OCI-LY7 (cell line): Measurements from ENCODE around the gene BCL11A. TPM values are rescaled to one million over a fixed set of nuclear protein-coding genes. Genes with fewer than 3 reads are reported as not detected.
A peak's percentile ranks its signal among the peaks of the same experiment; 100 is the strongest.

Experiments used
- BruUV-seq: library from RNA; stranded (reverse); fragments of 400-500 nt; replicated peaks from 2 replicates; lab custom pipeline; 2021; lab: Mats Ljungman, UMichigan
- CTCF ChIA-PET: fragments of 300-600 bp; sonication (Branson Sonifier 250); formaldehyde crosslinking; loops from one replicate; lab custom pipeline; 2022; ENCODE audit warnings: antibody characterized with exemption; ENCODE audit not compliant: unreplicated experiment; lab: Charles Lee
- POLR2A ChIA-PET: fragments of 300-600 bp; sonication (Branson Sonifier 250); formaldehyde crosslinking; loops from one replicate; lab custom pipeline; 2022; ENCODE audit warnings: antibody characterized with exemption; lab: Charles Lee
- DNase-seq: peaks from one replicate; pipeline ENCODE4 v3.0.0-alpha.2; 2015; ENCODE audit warnings: low spot score
- H2AFZ ChIP-seq: fragments of 200-600 bp; sonication (generic), shearing (Covaris generic); 2 replicates; pipeline ENCODE4 v1.6.1; 2014; ENCODE audit warnings: mild to moderate bottlenecking, antibody characterized with exemption, low read length, moderate library complexity
- H3K27ac ChIP-seq: fragments of 200-600 bp; sonication (generic); 2 replicates; pipeline ENCODE4 v1.5.1; 2014; ENCODE audit warnings: mixed run types, low read depth, mild to moderate bottlenecking, moderate library complexity, low read length, inconsistent platforms; ENCODE audit not compliant: poor library complexity, severe bottlenecking
- H3K36me3 ChIP-seq: fragments of 200-600 bp; sonication (generic); 2 replicates; pipeline ENCODE4 v1.6.1; 2014; ENCODE audit warnings: mild to moderate bottlenecking, antibody characterized with exemption, low read length, moderate library complexity, mixed read lengths; ENCODE audit not compliant: insufficient read depth
- H3K4me1 ChIP-seq: fragments of 200-600 bp; sonication (generic); 2 replicates; pipeline ENCODE4 v1.5.1; 2014; ENCODE audit warnings: mild to moderate bottlenecking, low read length; ENCODE audit not compliant: insufficient read depth, poor library complexity, severe bottlenecking
- H3K4me2 ChIP-seq: fragments of 200-600 bp; sonication (generic); 2 replicates; pipeline ENCODE4 v1.6.1; 2014; ENCODE audit warnings: mild to moderate bottlenecking, low read length
- H3K4me3 ChIP-seq: fragments of 200-600 bp; sonication (generic); 2 replicates; pipeline ENCODE4 v1.5.1; 2014; ENCODE audit warnings: mild to moderate bottlenecking, low read depth, low read length; ENCODE audit not compliant: poor library complexity, severe bottlenecking
- H3K79me2 ChIP-seq: fragments of 200-600 bp; sonication (generic); 2 replicates; pipeline ENCODE4 v1.6.1; 2016; ENCODE audit warnings: low read depth, mild to moderate bottlenecking, low read length, moderate library complexity, mixed read lengths; ENCODE audit not compliant: insufficient read depth
- H3K9me2 ChIP-seq: fragments of 200-600 bp; sonication (generic); 2 replicates; pipeline ENCODE4 v1.6.1; 2016; ENCODE audit warnings: mild to moderate bottlenecking, low read length, mixed read lengths; ENCODE audit not compliant: insufficient read depth
- H3K9me3 ChIP-seq: fragments of 200-600 bp; sonication (generic); 2 replicates; pipeline ENCODE4 v1.6.1; 2014; ENCODE audit warnings: mild to moderate bottlenecking, mixed run types, low read length, mixed read lengths
- H4K20me1 ChIP-seq: fragments of 200-600 bp; sonication (generic); 2 replicates; pipeline ENCODE4 v1.6.1; 2014; ENCODE audit warnings: mild to moderate bottlenecking, antibody characterized with exemption, low read length, moderate library complexity, mixed read lengths; ENCODE audit not compliant: insufficient read depth
- CTCF ChIP-seq: fragments of 200-600 bp; sonication (generic); conservative IDR thresholded peaks from 2 replicates; pipeline ENCODE4 v1.5.1; 2014; ENCODE audit warnings: mild to moderate bottlenecking, antibody characterized with exemption, low read length, moderate library complexity, mixed read lengths
- EZH2phosphoT487 ChIP-seq: fragments of 200-600 bp; sonication (generic); IDR thresholded peaks from 2 replicates; pipeline ENCODE4 v1.6.1; 2018; ENCODE audit warnings: low read depth, borderline replicate concordance, mild to moderate bottlenecking, mixed run types, antibody characterized with exemption, low read length, moderate library complexity, mixed read lengths
- intact Hi-C: fragments of 100-400 bp; cut with micrococcal nuclease; formaldehyde crosslinking; loops from one replicate; pipeline ENCODE4 v1.10.0; 2022; ENCODE audit not compliant: unreplicated experiment
- total RNA-seq, 2 experiments: library from RNA; depleted of rRNA in 1 of 2; stranded (reverse); fragments of >200 nt in 1 of 2; shearing (Covaris generic) in 1 of 2; gene quantifications; 2 replicates each; pipeline ENCODE4 v1.2.3, GENCODE V29; 2014 to 2022

The BCL11A gene
- total RNA-seq, 2 experiments from 2014 or later = 64.3 to 167 TPM

GRCh38 chr2:60412027-60412426 lies 141.4 kb downstream of the BCL11A start:
- H3K36me3 ChIP-seq = no peaks in the 10 kb centered on the region
- intact Hi-C loops = no loop called here
- ChIA-PET POLR2A (interaction anchor here (0.6 to 1.0 kb wide), 4 partner anchors 13 to 40 kb away, joined by 3 to 4 read pairs (median 3); no protein-coding TSS in a partner anchor), CTCF (no interaction called here)
- no peak overlapping the region for H3K27ac ChIP-seq
- no peak overlapping the region for H2AFZ ChIP-seq
- no peak for TF ChIP-seq CTCF
- no peak for TF ChIP-seq EZH2phosphoT487
- H3K4me3 ChIP-seq = no peak overlapping the region
- no peaks in the 10 kb centered on the region for H3K79me2 ChIP-seq
- DNase-seq = no peak
- BruUV-seq = no TSS peak
- no peaks in the 10 kb centered on the region for H3K9me2 ChIP-seq
- H3K4me2 ChIP-seq = 0 out of 2 replicates have a peak overlapping the region, but pooled peaks have one; percentile 27
- H4K20me1 ChIP-seq = no peaks in the 10 kb centered on the region
- peaks cover 52% of the 10 kb centered on the region for H3K4me1 ChIP-seq
- H3K9me3 ChIP-seq = peaks cover 6% of the 10 kb centered on the region; the same call in 1 of the 2 replicates

- Histone ChIP-seq H3K4me3 (no peak overlapping the region), H3K9me2 (no peaks in the 10 kb centered on the region), H3K4me2 (peak overlapping the region; percentile 27), H3K27ac (no peak overlapping the region), H4K20me1 (no peaks in the 10 kb centered on the region), H3K4me1 (peaks cover 51% of the 10 kb centered on the region), H3K79me2 (no peaks in the 10 kb centered on the region), H3K9me3 (peaks cover 6% of the 10 kb centered on the region; the same call in 1 of the 2 replicates), H3K36me3 (no peaks in the 10 kb centered on the region), H2AFZ (peak overlapping the region; percentile 59)
- ChIA-PET CTCF (no interaction called here), POLR2A (interaction anchor here (0.6 to 1.0 kb wide), 3 partner anchors 14 to 72 kb away, joined by 3 to 4 read pairs (median 3); no protein-coding TSS in a partner anchor)
- BruUV-seq = no TSS peak
- TF ChIP-seq EZH2phosphoT487 = no peak
- TF ChIP-seq CTCF = no peak
- DNase-seq = peak; percentile 27
- intact Hi-C loops = no loop called here
Measured at GRCh38 chr2:60411295-60411694, 142.2 kb downstream of the BCL11A start.

GRCh38 chr2:60410456-60411146 lies 142.9 kb downstream of the BCL11A start:
- CTCF ChIA-PET = no interaction called here

More at GRCh38 chr2:60410456-60411146, 142.9 kb downstream of the BCL11A start:
- Histone ChIP-seq H3K4me2 (peak overlapping the region; percentile 27), H3K4me1 (peaks cover 51% of the 10 kb centered on the region), H3K9me3 (peaks cover 6% of the 10 kb centered on the region; the same call in 1 of the 2 replicates), H3K4me3 (no peak overlapping the region), H4K20me1 (no peaks in the 10 kb centered on the region), H2AFZ (peak overlapping the region; percentile 59; the same call in 1 of the 2 replicates), H3K9me2 (no peaks in the 10 kb centered on the region), H3K36me3 (no peaks in the 10 kb centered on the region), H3K27ac (no peak overlapping the region), H3K79me2 (no peaks in the 10 kb centered on the region)
- POLR2A ChIA-PET = interaction anchor here (0.6 to 1.0 kb wide), 3 partner anchors 14 to 73 kb away, joined by 3 to 4 read pairs (median 3); no protein-coding TSS in a partner anchor
- no peak for DNase-seq
- BruUV-seq = no TSS peak
- intact Hi-C loops = no loop called here
- TF ChIP-seq CTCF = no peak
- TF ChIP-seq EZH2phosphoT487 = no peak
